Measurements from ENCODE around the gene SCART1.

The SCART1 gene

DNA sequence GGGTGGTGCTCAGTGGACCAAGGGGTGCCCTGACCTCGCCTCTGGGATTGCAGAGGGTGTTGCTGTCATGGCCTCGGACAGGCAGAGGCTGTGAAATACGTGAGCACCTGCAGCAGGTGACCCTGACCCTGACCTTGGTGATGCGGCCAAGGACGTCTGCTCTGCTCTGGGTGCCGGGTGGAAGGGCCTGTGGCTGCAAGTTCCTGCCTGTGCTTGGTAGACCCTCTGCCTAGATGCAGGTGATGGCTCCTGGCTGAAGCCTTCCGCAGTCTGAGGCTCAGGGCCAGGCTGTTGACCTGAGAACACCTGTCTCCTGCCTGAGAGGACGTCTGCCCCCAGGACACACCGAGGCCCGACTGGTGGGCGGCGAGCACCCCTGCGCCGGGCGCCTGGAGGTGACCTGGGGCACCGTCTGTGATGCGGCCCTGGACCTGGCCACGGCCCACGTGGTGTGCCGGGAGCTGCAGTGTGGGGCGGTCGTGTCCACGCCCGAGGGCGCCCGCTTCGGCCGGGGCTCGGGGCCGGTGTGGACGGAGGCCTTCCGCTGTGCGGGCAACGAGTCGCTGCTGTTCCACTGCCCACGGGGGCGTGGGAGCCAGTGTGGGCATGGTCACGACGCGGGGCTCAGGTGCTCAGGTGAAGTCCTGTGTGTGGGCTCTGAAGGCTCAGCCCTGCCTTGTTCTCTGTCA is 4.4 kb downstream of the SCART1 start:
- no peak for DNase-seq (ENCODE audit: low read depth, low spot score)
- TF ChIP-seq, protein P1, sequence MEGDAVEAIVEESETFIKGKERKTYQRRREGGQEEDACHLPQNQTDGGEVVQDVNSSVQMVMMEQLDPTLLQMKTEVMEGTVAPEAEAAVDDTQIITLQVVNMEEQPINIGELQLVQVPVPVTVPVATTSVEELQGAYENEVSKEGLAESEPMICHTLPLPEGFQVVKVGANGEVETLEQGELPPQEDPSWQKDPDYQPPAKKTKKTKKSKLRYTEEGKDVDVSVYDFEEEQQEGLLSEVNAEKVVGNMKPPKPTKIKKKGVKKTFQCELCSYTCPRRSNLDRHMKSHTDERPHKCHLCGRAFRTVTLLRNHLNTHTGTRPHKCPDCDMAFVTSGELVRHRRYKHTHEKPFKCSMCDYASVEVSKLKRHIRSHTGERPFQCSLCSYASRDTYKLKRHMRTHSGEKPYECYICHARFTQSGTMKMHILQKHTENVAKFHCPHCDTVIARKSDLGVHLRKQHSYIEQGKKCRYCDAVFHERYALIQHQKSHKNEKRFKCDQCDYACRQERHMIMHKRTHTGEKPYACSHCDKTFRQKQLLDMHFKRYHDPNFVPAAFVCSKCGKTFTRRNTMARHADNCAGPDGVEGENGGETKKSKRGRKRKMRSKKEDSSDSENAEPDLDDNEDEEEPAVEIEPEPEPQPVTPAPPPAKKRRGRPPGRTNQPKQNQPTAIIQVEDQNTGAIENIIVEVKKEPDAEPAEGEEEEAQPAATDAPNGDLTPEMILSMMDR (IDR thresholded peaks at IDR 0.05; ENCODE audit: low read depth, low read length): no peak
- no peak overlapping the region for H3K4me3 ChIP-seq (ENCODE audit: low read depth, low read length)
- in situ Hi-C loops (cut with HindIII; ENCODE audit: low sequenced_read_pairs): no loop called here

DNA sequence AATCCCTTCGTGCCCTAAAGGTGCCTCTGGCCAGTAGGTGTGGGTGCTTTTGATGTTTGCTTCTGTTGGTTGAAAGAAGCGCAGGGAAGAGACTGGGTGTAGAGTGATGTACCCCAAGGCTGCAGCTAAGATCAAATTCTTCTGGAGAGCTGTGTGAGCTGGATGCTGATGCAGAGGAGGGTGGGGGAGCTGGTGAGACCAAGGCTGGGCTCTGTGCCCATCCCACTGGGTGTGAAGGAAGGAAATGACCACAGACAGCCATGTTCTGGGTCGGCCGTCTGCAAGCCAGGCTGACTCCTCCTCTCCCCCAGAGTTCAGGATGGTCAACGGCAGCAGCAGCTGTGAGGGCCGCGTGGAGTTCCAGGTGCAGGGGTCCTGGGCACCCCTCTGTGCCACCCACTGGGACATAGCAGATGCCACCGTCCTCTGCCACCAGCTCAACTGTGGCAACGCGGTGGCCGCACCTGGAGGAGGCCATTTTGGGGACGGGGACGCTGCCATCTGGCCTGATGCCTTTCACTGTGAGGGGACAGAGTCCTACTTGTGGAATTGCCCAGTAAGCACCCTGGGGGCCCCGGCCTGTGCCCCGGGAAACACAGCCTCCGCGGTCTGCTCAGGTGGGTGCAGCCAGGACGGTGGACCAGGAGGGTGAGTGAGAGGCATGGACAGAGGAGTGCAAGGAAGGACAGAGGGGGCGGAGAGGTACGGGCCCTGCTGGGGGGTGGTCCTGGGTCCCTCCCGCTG is 5.1 kb downstream of the SCART1 start:
- DNase-seq (ENCODE audit: low read depth, low spot score): no peak
- TF ChIP-seq, protein P1 (IDR thresholded peaks at IDR 0.05; ENCODE audit: low read depth, low read length): no peak
- in situ Hi-C loops (cut with HindIII; ENCODE audit: low sequenced_read_pairs): no loop called here

DNA sequence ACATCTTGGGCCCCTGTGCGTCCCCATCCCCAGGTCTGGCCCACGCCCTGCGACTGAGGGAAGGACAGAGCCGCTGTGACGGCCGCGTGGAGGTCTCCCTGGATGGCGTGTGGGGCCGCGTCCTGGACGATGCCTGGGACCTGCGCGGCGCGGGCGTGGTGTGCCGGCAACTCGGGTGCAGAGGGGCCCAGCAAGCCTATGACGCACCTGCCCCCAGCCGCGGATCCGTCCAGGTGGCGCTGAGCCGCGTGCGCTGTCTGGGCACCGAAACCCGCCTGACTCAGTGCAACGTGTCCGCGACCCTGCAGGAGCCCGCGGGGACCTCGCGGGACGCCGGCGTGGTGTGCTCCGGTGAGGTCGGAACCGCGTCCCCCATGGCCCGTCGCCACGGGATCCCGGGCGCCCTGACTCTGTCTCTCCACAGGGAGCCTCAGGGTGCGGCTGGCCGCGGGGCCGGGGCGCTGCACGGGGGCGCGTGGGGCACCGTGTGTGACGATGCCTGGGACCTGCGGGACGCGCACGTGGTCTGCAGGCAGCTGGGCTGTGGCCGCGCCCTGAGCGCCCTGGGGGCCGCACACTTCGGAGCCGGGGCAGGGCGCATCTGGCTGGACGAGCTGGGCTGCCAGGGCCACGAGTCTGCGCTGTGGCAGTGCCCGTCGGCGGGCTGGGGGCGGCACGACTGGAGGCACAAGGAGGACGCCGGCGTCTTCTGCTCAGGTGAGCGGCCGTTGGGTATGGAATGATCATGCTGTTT is 5.9 kb downstream of the SCART1 start:
- no peak overlapping the region for H3K4me3 ChIP-seq (ENCODE audit: low read depth, low read length)
- in situ Hi-C loops (cut with HindIII; ENCODE audit: low sequenced_read_pairs): no loop called here
- DNase-seq (ENCODE audit: low read depth, low spot score): no peak
- TF ChIP-seq, protein P1 (IDR thresholded peaks at IDR 0.05; ENCODE audit: low read depth, low read length): no peak

More for the DNA sequence above, 5.1 kb downstream of the SCART1 start:
- no peak overlapping the region for H3K4me3 ChIP-seq (ENCODE audit: low read depth, low read length)

DNA sequence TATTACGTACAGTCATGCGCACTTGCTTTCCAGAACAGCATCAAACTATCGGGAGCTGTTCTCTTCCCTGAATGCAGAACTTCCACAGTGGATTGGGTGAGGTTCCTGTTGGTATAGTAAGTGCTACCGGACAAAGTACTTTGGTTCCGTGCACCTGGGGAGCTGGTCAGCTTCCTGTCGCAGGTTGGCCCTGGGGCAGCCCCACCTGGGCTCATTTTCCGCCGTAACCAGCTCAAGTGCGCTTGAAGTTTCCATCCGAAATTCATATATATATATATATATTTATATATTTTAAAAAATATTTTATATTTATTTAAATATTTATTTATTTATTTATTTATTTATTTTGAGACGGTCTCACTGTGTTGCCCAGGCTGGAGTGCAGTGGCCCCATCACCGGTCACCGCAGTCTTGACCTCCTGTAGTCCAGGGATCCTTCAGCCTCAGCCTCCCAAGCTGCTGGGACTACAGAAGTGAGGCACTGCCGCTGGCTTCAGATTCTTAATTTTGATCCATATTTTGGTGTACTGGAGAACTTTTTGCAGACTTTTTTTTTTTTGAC is 6.5 kb downstream of the SCART1 start:
- in situ Hi-C loops (cut with HindIII; ENCODE audit: low sequenced_read_pairs): no loop called here
- DNase-seq (ENCODE audit: low read depth, low spot score): no peak
- TF ChIP-seq, protein P1 (IDR thresholded peaks at IDR 0.05; ENCODE audit: low read depth, low read length): no peak

DNA sequence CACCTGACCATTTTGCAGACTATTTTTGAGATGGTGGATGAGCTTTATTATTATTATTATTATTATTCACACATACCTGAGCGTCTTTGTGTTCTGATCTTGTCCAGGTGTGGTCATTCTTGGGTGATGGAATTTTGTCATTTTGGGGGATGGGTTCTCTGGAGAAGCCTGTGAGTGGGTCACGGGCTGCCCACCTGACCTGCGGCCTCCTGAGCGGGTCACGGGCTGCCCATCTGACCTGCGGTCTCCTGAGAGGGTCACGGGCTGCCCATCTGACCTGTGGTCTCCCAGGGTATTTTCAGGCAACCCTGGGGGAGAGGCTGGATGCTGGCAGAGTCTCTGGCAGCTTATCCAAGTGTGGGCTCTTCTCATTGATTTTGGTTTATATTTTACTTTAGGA is 7.3 kb downstream of the SCART1 start:
- TF ChIP-seq, protein P1 (IDR thresholded peaks at IDR 0.05; ENCODE audit: low read depth, low read length): no peak
- in situ Hi-C loops (cut with HindIII; ENCODE audit: low sequenced_read_pairs): no loop called here
- no peak overlapping the region for H3K4me3 ChIP-seq (ENCODE audit: low read depth, low read length)
- DNase-seq (ENCODE audit: low read depth, low spot score): no peak

More for the DNA sequence above, 6.5 kb downstream of the SCART1 start:
- no peak overlapping the region for H3K4me3 ChIP-seq (ENCODE audit: low read depth, low read length)

DNA sequence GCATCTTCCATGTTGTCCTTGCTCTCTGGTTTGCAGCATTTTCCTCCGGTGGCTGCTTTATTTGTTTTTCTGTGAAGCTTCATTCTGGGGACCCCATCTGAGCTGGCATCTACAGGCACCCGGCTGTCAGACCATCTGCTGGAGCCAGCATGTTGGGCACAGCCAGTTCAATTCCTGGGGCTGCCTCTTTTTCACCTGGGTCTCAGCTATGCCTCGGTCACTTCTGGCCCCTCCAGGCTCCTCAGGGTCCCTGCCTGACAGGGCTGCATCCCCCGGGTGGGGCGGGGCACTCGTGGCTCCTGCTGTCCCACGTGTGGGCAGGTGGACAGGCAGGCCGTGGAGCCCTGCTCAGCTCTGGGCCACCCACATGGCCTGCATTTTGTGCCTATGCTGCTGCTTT is 8.1 kb downstream of the SCART1 start:
- DNase-seq (ENCODE audit: low read depth, low spot score): no peak

More for the DNA sequence above, 8.1 kb downstream of the SCART1 start:
- TF ChIP-seq, protein P1 (IDR thresholded peaks at IDR 0.05; ENCODE audit: low read depth, low read length): no peak
- no peak overlapping the region for H3K4me3 ChIP-seq (ENCODE audit: low read depth, low read length)
- in situ Hi-C loops (cut with HindIII; ENCODE audit: low sequenced_read_pairs): no loop called here
